Activated CD4-positive, alpha-beta T cell treated with anti-CD3 and anti-CD28 coated beads, Interleukin-2, amount 50 U/mL, for 24 hours (primary cell): ENCODE data around the gene UCP3.
A peak's percentile ranks its signal among the peaks of the same experiment; 100 is the strongest.

ENCODE experiments used
- DNase-seq, 2 donors: peaks; one replicate each; pipeline ENCODE4 v3.0.0-alpha.2; 2020; ENCODE audit warnings: low read depth in 1 of 2, low spot score in 1 of 2

UCP3 gene

GRCh38 chr11:74008373-74009229 lies at the start of gene UCP3:
Gene UCP3 (minus strand): TSS chr11:74009085. CDS start chr11:74007042, 2,043 bp downstream.
- DNase-seq: no peak

GRCh38 chr11:74057249-74058151 lies 48.6 kb upstream of the UCP3 start:
- DNase-seq: no peak

GRCh38 chr11:74055938-74056337 lies 47.1 kb upstream of the UCP3 start:
- no peak for DNase-seq

- no peak for DNase-seq
Measured at GRCh38 chr11:74050465-74050864, 41.6 kb upstream of the UCP3 start.

- no peak for DNase-seq
Measured at GRCh38 chr11:74048993-74049392, 40.1 kb upstream of the UCP3 start.

- DNase-seq: no peak
Measured at GRCh38 chr11:74044538-74044937, 35.7 kb upstream of the UCP3 start.

GRCh38 chr11:74043450-74043849 lies 34.6 kb upstream of the UCP3 start:
- no peak for DNase-seq

- DNase-seq: no peak
Measured at GRCh38 chr11:74037309-74037708, 28.4 kb upstream of the UCP3 start.

GRCh38 chr11:74035264-74035663 lies 26.4 kb upstream of the UCP3 start:
- DNase-seq: no peak

GRCh38 chr11:74033046-74033445 lies 24.2 kb upstream of the UCP3 start:
- DNase-seq: no peak

GRCh38 chr11:74030723-74031676 lies 22.1 kb upstream of the UCP3 start:
- no peak for DNase-seq

GRCh38 chr11:74025467-74026166 lies 16.7 kb upstream of the UCP3 start:
- no peak for DNase-seq

GRCh38 chr11:74024261-74025029 lies 15.6 kb upstream of the UCP3 start:
- DNase-seq: no peak

GRCh38 chr11:74023276-74023675 lies 14.4 kb upstream of the UCP3 start:
- DNase-seq: no peak

GRCh38 chr11:74022546-74022945 lies 13.7 kb upstream of the UCP3 start:
- no peak for DNase-seq

GRCh38 chr11:74021998-74022397 lies 13.1 kb upstream of the UCP3 start:
- DNase-seq: no peak

GRCh38 chr11:74020539-74020938 lies 11.7 kb upstream of the UCP3 start:
- no peak for DNase-seq

GRCh38 chr11:74019860-74020259 lies 11.0 kb upstream of the UCP3 start:
- peak; percentile 38 to 51 for DNase-seq

- no peak for DNase-seq
Measured at GRCh38 chr11:74019104-74019738, 10.3 kb upstream of the UCP3 start.
